Hematopoietic multipotent progenitor cell treated with erythropoietin and hydrocortisone succinate and interleukin-3 and kit ligand, for 15 days (in vitro differentiated cells): ENCODE results near the gene RNF175.
"Not testable (repeated sequence)": the region's sequence is repeated elsewhere in the genome, so short reads cannot be mapped to it uniquely, and the experiment has no call there.

Source experiments
- DNase-seq: peaks from one replicate; pipeline ENCODE4 v3.0.0-alpha.2; 2015; ENCODE audit warnings: low spot score

Gene RNF175

GRCh38 chr4:153683763-153684181 is 76.1 kb downstream of the RNF175 start:
- no peak for DNase-seq

- DNase-seq: no peak
These were observed 80.3 kb downstream of the RNF175 start for GRCh38 chr4:153679486-153679885.

GRCh38 chr4:153676984-153677383 is 82.8 kb downstream of the RNF175 start:
- DNase-seq: no peak

DNA sequence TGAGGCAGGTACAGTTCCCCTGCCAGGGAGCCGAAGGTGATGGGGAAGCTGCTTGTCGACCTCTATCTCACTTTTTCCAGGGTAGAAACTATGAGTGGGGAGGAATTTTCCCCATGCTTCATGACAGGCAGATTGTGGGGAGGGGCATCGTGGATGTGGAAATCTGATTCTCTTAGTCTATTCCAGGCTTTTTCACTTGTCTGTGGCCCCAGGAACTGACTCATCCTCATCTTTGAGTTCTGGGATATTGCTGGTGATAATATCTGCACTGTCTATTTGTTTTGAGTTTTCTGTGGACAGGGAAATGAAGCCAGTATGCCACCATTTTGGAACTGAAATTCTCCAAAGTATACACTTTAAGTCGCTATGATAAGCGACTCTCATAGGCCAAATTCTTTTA is 83.3 kb downstream of the RNF175 start:
- no peak for DNase-seq

GRCh38 chr4:153669838-153670237 is 90.0 kb downstream of the RNF175 start:
- no peak for DNase-seq

DNA sequence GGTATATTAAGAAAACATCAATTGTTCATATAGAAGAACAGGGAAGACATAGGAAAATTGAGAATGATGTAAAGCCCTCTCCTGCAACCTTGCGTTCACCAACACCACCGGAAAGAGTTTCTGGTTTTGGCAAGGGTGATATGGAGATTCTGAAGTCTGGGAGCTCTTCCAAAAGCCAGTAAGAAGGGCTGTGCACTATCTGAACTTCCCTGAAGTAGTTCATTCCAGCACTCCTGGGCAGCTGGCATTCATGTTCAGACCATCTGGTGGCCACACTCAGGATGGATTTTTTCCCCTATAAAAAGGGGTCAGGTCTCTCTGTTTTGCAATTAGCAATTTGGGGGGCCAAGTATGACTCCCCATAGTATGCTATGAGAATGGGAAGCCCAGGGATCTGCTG is 91.2 kb downstream of the RNF175 start:
- DNase-seq: no peak

GRCh38 chr4:153666505-153666904 is 93.3 kb downstream of the RNF175 start:
- DNase-seq: not testable (repeated sequence)

DNA sequence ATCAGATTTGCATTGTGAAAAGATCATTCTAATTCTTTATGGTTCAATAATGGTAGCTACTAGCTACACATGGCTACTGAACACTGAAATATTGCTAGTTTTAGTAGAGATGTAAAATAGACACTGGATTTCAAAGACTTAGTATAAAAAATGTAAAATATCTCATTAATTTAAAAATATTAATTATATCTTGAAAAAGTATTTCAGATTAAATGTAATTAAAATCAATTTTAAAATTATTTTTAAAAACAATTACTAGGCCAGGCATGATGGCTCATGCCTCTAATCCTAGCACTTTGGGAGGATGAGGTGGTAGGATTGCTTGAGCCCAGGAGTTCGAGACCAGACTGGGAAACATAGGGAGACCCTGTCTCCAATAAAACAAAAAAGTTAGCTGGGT is 96.2 kb downstream of the RNF175 start:
- no peak for DNase-seq

DNA sequence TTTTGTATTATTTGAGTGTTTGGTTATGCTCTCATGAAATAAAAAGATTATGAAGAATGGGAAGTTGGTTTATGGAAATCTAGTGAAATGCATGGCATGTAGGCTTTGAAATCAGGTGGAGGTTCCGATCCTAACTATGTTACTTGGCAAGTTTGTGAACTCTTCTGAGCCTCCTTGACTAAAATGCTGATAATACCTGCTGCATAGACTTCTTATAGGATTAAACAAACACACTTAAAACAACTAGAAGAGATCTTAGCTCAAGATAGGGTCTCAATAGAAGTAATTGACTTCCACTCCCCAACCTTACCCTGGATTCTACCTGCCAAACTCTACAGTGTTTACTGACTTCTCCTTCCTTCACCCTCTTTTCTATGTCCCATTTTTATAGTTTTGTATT is 97.9 kb downstream of the RNF175 start:
- no peak for DNase-seq

- no peak for DNase-seq
These were observed 98.5 kb downstream of the RNF175 start for GRCh38 chr4:153661215-153661822.
